ENCODE results near the gene SCAI.

DNA sequence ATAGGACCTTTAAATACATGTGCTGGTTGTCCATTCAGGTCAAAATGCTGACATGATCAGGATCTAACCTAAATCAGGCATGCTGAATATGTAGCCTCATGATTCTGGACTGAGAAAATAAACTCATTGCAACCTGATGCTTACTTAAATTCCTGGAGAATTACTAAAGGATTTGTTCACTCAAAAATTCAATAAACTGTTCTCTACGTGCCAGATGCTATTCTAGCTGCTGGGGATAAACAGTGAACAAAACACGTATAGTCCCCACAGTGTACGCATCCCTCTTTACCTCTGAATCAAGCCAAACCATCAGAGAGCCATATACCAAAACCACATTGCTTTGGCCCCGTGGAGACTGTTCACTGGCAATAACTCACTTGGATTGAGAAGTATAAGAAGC, 6.1 kb downstream of the SCAI start:
- TF ChIP-seq, protein P1, sequence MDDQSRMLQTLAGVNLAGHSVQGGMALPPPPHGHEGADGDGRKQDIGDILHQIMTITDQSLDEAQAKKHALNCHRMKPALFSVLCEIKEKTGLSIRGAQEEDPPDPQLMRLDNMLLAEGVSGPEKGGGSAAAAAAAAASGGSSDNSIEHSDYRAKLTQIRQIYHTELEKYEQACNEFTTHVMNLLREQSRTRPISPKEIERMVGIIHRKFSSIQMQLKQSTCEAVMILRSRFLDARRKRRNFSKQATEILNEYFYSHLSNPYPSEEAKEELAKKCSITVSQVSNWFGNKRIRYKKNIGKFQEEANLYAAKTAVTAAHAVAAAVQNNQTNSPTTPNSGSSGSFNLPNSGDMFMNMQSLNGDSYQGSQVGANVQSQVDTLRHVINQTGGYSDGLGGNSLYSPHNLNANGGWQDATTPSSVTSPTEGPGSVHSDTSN (IDR thresholded peaks at IDR 0.05) = no peak
- TF ChIP-seq, protein P2, sequence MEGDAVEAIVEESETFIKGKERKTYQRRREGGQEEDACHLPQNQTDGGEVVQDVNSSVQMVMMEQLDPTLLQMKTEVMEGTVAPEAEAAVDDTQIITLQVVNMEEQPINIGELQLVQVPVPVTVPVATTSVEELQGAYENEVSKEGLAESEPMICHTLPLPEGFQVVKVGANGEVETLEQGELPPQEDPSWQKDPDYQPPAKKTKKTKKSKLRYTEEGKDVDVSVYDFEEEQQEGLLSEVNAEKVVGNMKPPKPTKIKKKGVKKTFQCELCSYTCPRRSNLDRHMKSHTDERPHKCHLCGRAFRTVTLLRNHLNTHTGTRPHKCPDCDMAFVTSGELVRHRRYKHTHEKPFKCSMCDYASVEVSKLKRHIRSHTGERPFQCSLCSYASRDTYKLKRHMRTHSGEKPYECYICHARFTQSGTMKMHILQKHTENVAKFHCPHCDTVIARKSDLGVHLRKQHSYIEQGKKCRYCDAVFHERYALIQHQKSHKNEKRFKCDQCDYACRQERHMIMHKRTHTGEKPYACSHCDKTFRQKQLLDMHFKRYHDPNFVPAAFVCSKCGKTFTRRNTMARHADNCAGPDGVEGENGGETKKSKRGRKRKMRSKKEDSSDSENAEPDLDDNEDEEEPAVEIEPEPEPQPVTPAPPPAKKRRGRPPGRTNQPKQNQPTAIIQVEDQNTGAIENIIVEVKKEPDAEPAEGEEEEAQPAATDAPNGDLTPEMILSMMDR (IDR thresholded peaks at IDR 0.05) = no peak
- TF ChIP-seq EP300 (IDR thresholded peaks at IDR 0.05) (no peak), JUN (IDR thresholded peaks at IDR 0.05) (no peak), RNF2 (IDR thresholded peaks at IDR 0.05; ENCODE audit: borderline replicate concordance, low read depth) (no peak), ZSCAN20 (CRISPR knock-in tag; IDR thresholded peaks at IDR 0.05) (no peak), NR3C1 (IDR thresholded peaks at IDR 0.05) (no peak), POLR2AphosphoS2 (conservative IDR thresholded peaks at IDR 0.05; ENCODE audit: low read length) (no peak)
